Vagina (tissue), 2 donors: ENCODE measurements around the gene NEU4.

Source experiments
- POLR2A ChIP-seq, 2 donors: fragments of 450-650 bp; IDR thresholded peaks; one replicate each; pipeline ENCODE4 v1.6.1; 2017; ENCODE audit warnings: antibody characterized with exemption in 2 of 2, mild to moderate bottlenecking in 2 of 2, moderate library complexity in 2 of 2
- POLR2AphosphoS5 ChIP-seq, 2 donors: sonication (generic); formaldehyde crosslinking; IDR thresholded peaks; one replicate each; pipeline ENCODE4 v1.9.0; 2017; ENCODE audit warnings: antibody characterized with exemption in 2 of 2, mild to moderate bottlenecking in 2 of 2, low read depth in 1 of 2; ENCODE audit not compliant: insufficient read depth in 1 of 2
- TF ChIP-seq, protein P1 (sequence below), 3 experiments: fragments of 450-650 bp in 2 of 3; fragments of 200-600 bp in 1 of 3; sonication (generic) in 1 of 3; IDR thresholded peaks; one replicate each; pipeline ENCODE4 v1.5.1; 2017 to 2019; ENCODE audit warnings: antibody characterized with exemption in 3 of 3, mild to moderate bottlenecking in 2 of 3, moderate library complexity in 2 of 3

DNA sequence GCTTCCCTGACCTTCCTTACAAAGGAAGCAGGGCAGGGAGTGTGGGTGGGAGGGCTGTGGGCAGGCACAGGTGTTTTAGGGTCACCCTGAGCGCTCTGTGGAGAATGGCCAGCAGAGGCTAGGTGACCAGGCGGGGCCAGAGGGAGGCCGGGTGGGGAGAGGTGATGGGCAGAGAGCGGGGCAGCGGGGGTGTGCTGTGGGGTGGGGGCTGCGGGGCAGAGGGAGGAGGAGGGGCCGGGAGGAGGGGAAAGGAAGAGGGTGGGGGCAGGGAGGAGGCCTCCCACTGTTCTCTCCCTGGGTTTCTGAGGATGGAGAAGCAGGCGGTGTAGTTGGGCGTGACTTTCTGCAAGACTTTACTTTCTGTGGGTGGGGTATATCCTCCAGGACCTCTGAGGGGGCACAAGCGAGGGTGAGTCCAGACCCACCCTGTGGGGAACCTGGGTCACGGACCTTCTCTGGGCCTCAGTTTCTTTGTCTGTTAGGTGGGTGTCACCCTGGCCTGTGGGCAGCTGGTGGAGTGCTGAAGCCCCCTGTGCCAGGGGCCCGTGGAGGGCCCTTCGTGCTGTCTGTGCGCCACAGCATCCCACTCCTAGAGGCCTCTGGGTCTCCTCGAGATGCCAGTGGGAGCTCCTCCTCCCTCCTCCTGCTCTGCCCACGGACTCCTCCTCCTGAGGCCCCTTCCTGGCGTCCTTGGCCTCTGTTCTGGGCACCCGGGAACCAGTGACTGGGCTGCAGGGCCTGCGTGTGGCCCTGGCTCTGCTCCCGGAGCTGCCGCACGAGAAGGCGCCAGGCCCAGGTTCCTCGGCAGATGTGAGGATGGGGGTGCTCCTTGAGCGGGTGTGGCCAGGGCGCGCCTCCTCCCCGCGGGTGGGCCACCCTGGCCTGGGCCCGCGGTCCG, 6.3 kb upstream of the NEU4 start:
- TF ChIP-seq, protein P1, sequence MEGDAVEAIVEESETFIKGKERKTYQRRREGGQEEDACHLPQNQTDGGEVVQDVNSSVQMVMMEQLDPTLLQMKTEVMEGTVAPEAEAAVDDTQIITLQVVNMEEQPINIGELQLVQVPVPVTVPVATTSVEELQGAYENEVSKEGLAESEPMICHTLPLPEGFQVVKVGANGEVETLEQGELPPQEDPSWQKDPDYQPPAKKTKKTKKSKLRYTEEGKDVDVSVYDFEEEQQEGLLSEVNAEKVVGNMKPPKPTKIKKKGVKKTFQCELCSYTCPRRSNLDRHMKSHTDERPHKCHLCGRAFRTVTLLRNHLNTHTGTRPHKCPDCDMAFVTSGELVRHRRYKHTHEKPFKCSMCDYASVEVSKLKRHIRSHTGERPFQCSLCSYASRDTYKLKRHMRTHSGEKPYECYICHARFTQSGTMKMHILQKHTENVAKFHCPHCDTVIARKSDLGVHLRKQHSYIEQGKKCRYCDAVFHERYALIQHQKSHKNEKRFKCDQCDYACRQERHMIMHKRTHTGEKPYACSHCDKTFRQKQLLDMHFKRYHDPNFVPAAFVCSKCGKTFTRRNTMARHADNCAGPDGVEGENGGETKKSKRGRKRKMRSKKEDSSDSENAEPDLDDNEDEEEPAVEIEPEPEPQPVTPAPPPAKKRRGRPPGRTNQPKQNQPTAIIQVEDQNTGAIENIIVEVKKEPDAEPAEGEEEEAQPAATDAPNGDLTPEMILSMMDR (IDR thresholded peaks at IDR 0.05): no peak
- TF ChIP-seq POLR2A (IDR thresholded peaks at IDR 0.05) (no peak), POLR2AphosphoS5 (IDR thresholded peaks at IDR 0.05; ENCODE audit: insufficient read depth in 1 of 2, low read depth in 1 of 2) (no peak)
